GM21576 (cell line): ENCODE results near the gene PGK2.
"Not testable (repeated sequence)": the region's sequence is repeated elsewhere in the genome, so short reads cannot be mapped to it uniquely, and the experiment has no call there.

Experiments used
- ATAC-seq: cut with Tn5 transposase; IDR thresholded peaks from one replicate; pipeline ENCODE4 v1.9.1; 2021; ENCODE audit warnings: mild to moderate bottlenecking, moderate library complexity; ENCODE audit not compliant: unreplicated experiment

PGK2 gene

DNA sequence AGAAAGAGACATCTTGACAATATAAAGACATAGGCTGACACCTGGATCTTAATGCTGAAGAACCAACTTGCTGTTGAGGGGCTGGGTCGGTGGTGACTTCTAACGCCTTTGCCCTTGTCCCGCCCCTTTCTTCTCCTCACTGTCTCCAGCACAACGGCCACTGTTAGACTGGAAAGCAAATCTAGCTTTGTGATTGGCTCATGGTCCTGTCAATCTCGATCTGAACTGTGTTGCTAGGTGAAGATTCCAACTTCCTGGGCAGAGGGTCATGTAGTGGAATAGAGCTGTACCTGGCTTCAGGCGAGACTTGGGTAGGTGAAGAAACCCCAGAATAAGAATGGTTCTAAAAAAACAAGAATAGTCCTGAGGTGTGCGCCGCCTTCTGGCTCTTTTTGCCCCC lies at the start of gene PGK2:
Gene PGK2 (minus strand): TSS at position 110 of the 400 bp plus-strand sequence. CDS start 98 bp downstream, at position 12.
- ATAC-seq, result no peak

DNA sequence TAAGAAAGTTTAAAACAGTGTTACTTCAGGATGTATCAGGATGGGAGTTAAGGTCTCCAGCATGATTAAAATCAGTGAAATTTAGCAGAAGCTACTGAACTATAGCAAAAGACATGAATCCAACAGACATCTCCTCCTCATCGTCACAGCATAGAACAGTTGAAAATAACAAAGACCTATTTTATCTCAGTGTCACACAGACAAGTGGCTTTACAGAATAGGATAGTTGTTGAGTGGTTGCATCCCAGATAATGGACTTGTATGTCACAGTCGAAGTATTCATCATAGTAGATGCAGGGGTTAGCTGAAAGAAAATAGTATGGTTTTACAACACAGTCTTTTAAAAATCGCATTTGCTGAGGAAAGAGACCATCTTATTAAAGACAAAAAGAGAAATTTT lies 48.1 kb upstream of the PGK2 start:
- no peak for ATAC-seq

DNA sequence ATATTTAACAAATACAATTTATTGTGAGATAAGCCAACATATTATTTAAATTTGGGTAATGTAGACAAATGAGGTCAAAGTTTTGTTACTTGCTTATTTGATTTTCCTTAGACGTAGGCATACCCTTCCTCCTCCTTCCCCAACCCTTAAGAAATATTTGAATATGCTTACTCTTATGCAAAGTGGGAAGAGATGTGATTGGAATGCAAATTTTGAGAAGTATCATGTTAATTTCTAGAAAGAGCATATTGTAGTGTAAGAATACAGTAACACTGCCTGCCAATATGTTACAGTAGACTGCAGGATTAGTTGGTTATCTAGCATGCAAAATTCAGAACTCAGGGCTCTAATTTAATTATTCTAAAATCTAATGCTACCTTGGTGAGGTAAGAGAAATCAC lies 46.3 kb upstream of the PGK2 start:
- ATAC-seq, result no peak

DNA sequence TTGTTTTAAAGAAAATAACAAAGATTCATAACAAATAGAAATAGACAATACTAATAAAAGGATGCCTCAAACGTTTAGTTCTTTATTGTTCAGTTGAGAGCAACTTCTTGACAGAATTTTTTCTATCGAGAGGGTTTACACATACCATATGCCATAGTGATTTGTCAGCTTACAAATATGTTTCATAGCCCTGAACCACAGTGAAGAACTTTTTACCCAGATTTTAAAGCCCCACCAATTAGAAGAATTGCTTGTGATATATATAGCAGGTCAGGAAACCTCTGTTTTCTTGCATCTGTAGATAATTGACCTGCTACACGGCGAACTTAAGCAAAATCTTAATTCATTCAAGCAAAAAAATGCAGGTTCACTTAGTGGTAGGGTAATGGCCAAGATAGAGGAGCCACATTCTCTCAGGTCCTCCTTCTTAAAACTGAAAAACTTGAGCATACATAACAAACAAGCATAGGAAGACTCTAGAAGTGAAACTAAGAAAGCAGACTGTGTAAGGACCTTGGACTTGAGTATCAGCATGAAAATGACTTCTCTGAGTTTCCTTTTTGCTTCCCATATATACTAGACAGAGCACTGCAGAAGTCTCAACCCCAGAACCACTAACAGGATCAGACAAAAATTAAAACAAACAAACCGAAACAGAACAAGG lies 39.8 kb upstream of the PGK2 start:
- ATAC-seq, result peak; percentile 97

DNA sequence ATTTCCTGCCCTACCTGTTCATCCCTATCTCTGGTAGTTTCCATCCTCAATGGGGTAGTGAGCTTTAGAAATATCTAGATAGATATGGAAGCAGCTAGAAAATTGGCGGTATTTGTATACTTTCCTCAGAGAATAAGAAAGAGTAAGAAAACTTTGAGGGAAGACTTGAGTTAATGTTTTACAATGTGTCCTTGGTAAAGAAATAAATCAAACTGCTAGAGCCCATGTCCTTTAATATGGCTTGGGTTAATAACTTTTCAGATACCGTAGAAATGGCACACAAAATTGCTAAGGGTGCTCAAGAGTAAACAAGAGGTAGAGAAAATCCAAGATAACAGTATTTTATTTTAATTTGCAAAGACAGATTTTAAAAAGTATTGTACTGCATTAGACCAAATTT lies 28.1 kb upstream of the PGK2 start:
- ATAC-seq, result no peak

DNA sequence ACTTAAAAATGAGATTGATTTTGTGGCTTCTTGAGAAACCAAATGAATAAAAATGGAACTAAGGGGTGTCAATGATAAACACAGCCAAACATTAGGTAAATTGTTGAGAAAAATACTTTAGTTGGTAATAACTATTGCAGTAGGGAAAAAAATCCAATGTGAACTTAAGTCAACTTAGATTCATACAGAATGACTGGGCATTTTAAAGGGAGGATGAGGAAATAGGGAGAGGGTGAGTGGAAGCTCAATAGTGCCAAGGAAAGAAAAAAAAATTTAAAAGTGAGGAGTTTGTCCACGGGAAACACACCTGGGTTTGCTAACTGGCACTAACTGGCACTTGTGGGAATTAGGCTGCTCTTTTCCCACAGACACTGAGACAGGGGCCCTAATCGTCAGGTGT lies 26.2 kb upstream of the PGK2 start:
- no peak for ATAC-seq

DNA sequence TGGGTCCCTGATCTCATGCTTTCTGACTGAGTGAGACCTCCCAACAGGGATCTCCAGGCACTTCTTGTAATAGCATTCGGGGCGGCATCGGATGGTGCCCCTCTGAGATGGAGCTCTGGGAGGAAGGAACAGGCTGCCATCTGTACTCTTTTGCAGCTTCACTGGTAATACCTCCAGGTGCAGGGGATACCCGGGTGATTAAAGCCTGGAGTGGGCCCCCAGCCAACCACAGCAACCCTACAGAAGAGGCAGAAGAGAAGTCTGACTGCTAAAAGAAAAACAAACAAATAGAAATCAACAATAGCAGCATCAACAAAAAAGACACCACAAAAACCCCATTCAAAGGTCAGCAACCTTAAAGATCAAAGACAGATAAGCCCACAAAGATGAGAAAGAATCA lies 19.1 kb upstream of the PGK2 start:
- no peak for ATAC-seq

DNA sequence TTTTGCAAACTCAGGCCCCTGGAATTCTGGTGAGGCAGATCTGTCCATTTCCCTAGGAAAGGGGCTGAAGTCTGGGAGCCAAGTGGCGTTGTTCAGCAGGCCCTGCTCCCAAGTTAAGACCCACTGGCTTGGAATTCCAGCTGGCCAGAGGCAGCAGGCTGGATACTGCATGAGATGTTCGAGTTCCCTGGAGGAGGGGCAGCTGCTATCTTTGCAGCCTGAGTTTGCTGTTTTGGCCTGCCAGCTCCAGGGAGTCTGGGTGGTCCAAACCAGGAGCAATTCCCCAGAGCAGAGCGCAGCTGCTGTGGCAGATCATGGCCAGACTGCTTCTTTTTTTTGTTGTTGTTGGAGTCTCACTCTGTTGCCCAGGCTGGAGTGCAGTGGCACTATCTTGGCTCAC lies 18.2 kb upstream of the PGK2 start:
- ATAC-seq, result no peak

DNA sequence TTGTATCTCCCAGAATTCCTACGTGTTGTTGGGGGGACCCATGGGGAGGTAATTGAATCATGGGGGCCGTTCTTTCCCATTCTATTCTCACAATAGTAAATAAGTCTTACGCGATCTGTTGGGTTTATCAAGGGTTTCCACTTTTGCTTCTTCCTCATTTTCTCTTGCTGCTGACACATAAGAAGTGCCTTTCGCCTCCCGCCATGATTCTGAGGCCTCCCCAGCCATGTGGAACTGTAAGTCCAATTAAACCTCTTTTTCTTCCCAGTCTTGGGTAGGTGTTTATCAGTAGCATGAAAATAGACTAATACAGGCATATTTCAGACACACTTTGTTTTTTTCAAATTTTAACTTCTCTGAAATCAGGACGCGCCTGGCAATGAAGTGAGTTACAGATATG lies 14.4 kb upstream of the PGK2 start:
- no peak for ATAC-seq

DNA sequence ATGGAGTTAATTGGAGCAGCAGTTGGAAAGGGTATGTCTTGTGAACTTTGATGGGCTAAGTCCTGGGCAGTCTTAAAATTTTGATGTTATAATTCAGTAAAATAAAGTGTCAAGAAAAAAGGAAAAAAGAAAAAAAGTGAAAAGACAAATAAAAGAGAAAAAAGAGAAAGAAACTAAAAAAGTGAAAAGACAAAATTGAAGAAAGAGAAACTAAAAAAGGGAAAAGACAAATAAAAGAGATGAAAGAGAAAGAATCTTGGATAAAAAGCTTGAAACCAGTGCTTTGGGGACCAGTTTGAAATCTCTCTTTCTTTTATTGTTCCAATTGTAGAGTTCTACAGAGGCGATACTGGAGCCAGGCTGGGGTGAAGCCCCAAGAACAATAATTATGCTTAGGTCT lies 12.0 kb upstream of the PGK2 start:
- ATAC-seq, result no peak

DNA sequence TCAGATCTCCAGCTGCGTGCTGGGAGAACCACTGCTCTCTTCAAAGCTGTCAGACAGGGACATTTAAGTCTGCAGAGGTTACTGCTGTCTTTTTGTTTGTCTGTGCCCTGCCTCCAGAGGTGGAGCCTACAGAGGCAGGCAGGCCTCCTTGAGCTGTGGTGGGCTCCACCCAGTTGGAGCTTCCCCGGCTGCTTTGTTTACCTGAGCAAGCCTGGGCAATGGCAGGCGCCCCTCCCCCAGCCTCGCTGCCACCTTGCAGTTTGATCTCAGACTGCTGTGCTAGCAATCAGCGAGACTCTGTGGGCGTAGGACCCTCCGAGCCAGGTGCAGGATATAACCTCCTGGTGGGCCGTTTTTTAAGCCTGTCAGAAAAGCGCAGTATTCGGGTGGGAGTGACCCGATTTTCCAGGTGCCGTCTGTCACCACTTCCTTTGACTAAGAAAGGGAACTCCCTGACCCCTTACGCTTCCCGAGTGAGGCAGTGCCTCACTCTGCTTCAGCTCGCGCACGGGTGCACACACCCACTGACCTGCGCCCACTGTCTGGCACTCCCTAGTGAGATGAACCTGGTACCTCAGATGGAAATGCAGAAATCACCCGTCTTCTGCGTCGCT lies 9.9 kb upstream of the PGK2 start:
- not testable (repeated sequence) for ATAC-seq

DNA sequence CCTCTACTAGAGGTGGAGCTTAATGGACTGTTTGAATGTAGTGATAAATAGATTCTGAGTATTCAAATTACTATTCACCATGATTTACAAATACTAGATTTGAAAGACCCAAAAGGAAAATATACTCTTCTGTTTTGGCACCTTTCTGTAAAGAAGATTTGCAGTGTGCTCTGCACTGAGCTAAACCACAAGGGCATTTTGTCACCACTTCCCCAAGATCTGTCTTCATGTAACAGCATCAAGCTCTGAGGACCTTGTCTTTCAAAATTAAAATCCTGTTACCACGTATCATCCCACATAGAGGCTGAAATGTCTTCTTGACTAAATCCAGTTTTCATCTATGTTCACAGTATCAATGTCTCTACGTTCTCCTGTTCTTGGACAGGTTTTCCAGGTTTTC lies 3.3 kb upstream of the PGK2 start:
- ATAC-seq, result no peak

DNA sequence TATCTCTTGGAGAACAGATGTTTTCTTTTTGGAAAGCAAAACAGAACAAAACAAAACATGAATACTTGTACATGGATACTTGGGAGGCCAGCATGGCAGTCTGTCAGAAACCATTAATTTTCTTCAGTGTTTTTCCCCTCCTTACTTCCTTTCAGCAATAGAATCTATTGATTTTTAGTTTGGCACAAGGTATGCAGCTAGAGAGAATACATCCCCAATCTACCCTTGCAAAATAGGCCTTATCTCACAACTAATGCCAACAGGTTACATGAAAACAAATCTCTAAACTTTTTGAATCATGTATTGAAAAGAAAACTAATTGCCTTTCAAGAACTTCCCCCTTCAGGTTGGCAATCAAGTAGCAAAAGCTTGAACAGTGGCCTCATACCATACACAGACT lies 2.8 kb downstream of the PGK2 start:
- ATAC-seq, result no peak

DNA sequence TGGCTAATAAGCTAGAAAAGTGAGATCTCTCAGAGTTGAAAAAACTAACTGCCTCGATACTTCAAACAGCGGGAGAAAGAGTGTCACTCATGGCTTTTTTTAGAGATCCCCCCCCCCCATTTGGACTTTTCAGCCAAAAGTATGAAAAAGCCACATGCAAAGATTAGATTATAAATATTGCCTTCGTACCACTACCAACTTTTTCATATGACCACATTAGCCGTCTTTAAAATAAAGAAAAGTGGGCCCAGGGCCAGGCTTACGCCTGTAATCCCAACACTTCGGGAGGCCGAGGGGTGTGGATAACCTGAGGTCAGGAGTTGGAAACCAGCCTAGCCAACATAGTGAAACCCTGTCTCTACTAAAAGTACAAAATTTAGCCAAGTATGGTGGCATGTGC lies 4.4 kb downstream of the PGK2 start:
- ATAC-seq, result no peak

DNA sequence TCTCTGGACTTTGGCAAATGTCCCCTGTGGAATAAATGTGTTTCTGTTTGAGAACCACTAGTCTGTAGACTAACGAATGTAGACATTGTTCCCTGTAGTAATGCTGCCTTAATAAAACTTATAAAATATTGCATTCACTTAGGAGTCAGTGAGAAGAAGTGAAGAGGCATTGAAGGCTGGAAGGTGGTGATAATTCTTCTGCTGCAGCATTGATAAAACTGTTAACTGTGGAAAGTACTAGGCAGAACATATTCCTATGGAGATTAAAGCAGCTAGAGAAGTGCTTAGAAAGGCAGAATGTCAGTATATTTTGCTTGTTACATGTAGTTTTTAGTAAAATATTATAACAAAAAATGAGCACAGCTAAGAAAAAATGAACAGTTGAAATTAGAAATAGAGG lies 4.8 kb downstream of the PGK2 start:
- ATAC-seq, result no peak

DNA sequence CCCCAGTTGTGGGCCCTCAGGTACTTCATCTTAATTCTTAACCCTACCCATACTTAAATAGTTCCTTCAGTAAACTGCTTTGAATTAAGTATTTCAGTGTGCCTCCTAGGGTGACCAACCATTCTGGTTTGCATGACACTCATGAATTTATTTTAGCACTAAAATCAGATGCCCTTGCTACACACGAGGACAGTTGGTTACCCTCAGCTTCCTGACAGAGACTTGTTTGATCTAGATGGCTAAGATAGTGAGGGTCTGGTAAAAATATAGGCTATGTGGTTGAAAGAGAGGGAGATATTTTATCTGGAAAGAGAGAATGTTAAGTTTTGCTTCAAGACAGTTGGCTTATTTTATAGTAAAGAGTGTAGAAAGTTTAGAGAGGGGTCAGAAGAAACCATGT lies 10.6 kb downstream of the PGK2 start:
- ATAC-seq, result no peak

DNA sequence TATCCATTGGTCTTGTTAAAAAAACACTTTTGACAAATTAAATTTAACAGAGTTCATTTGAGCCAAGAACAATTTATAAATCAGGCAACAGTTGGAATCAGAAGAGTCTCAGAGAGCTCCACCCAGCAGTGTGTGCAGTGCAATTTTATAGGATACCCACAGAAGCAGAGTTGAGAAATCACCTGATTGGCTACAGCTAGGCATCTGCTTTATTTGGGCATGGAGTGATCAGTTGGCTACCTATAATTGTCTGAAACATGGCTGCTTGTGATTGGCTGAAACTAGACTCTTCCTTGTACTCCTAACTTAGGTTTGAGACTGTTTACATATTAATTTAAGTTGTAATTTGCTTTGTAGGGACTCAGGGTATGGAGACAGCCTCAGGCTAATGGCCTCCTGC lies 12.0 kb downstream of the PGK2 start:
- ATAC-seq, result no peak

DNA sequence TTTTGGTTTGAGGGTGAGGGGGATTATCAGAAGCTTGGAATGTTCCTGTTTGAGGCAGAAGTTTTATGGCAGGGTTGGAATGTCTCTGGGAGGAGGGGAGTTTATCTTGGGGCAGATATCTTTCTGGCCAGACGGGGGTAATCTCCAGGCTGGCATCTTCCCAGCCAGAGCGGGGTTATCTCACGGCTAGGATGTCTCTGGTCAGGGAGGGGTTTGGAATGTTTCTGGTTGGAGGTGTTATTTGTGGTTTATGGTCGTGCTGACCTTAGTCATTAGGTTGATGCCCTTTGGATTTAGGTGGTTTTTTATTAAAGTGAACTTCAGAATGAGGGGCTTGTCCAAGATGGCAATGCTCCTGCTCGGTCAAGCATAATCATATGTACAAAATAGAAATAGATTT lies 14.8 kb downstream of the PGK2 start:
- no peak for ATAC-seq

DNA sequence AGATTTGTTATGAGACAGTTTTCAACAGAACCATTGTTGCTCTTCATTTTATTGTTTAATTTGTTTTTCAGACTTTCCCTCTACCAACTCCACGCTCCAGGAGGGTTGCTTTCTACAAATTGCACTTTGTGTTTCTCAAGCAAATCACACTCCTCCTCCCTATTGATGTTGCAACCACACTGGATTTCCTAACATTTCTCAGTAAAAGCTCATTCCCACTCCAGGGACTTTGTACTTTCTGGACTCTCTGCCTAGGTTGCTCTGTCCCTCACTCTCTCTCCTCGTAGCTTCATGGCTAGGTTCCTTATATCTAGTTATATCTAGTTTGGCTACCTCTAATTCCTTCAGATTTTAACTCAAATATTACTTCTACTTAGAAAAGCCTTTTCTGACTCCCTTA lies 20.3 kb downstream of the PGK2 start:
- ATAC-seq, result no peak

DNA sequence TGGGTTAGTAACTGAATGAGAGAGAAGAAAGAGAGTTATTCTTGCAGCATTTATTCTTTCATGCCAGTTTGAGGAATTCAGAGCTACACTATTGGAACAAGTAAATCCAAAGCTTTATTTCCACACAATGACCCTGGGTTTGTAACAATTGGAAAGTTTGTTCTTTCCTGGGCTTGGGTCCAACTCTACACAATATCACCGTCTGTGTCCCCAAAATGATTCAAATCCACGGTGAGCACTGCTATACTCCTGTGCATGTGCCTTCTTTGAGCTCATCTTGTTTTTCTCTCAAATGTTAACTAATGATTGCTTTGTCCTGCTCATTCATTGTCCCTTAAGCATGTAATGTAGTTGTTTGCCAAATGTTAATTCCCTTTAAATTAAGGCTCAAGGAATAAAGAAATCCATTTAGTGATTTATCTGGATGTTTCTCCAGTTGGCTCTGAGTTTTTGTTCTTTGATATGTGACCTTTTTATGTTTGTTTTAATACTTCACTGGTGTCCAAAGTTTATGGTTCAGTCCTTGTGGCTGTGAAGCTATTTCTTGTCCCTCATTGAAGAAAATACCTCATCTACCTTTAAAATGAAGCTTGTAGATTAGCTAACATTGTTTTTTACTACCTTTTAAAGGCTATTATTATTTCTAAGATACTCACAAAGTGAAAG lies 22.4 kb downstream of the PGK2 start:
- no peak for ATAC-seq

DNA sequence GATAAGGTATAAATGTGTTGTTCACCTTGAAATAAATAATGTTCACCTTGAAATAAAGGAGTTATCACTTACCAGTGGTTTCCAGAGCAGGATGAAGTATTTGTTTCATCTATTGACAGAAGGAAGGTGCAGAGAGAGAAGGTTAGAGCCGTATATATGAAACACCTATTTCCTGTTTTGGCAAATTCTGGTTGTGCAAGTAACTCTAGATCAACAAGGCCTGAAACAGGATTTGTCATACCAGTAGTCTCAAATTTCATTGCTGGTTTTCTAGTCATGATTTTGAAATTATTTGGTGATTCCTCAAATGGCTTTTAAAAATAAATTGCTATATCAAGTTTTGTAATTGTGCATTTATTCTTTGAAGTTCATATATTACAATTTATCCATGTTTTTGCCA lies 42.8 kb downstream of the PGK2 start, which contains the start of gene CRISP3:
Gene CRISP3 (minus strand): TSS at position 130 of the 400 bp plus-strand sequence. CDS start 21 bp downstream, at position 109.
- no peak for ATAC-seq

DNA sequence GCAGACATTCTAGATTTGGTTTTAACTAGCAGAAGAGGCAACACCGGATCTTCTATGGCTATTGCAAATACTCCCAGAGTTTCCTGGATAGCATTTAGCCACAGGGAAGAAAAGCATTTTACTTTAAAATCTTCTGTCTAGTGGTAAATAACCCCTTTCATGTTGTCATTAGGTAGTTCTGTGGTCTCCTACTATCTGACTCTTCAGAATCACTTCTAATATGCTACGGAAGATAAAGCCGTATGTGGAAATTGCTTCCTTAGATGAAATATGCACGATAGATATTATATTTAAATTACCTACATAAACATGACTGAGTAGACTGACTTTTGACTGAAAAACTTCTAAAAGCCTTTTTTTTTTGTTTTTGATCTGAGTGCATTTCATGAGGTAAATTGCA lies 43.7 kb downstream of the PGK2 start:
- ATAC-seq, result no peak
